GM10266 (cell line): Measurements from ENCODE around the gene LRP6.

Experiments
- DNase-seq: peaks from one replicate; pipeline ENCODE4 v3.0.0; 2012; ENCODE audit errors: extremely low spot score
- TF ChIP-seq, protein P1 (sequence below): IDR thresholded peaks from 2 replicates; pipeline ENCODE4 v1.5.1; 2012; ENCODE audit warnings: mild to moderate bottlenecking, low read depth; ENCODE audit not compliant: control insufficient read depth, insufficient read depth; ENCODE audit errors: missing control alignments

The LRP6 gene

DNA sequence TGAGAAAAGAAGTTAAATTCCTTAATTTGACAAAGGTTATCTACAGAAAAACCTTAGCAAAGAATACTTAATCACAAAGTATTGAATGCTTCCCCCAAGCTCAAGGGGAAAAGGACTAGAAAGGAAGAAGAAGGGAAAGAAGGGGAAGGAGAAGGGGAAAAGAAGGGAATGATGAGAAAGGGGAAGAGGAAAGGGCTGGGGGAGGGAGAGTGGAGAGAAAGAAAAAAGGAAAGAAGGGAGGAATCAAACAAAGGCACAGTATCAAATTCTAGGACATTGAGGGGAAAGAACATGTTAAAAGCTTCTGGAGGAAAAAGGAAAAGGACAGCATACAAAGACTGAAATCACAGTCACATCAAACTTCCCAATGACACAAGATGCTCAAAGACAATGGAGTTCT is 125.8 kb downstream of the LRP6 start:
- TF ChIP-seq, protein P1, sequence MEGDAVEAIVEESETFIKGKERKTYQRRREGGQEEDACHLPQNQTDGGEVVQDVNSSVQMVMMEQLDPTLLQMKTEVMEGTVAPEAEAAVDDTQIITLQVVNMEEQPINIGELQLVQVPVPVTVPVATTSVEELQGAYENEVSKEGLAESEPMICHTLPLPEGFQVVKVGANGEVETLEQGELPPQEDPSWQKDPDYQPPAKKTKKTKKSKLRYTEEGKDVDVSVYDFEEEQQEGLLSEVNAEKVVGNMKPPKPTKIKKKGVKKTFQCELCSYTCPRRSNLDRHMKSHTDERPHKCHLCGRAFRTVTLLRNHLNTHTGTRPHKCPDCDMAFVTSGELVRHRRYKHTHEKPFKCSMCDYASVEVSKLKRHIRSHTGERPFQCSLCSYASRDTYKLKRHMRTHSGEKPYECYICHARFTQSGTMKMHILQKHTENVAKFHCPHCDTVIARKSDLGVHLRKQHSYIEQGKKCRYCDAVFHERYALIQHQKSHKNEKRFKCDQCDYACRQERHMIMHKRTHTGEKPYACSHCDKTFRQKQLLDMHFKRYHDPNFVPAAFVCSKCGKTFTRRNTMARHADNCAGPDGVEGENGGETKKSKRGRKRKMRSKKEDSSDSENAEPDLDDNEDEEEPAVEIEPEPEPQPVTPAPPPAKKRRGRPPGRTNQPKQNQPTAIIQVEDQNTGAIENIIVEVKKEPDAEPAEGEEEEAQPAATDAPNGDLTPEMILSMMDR = no peak
- no peak for DNase-seq

DNA sequence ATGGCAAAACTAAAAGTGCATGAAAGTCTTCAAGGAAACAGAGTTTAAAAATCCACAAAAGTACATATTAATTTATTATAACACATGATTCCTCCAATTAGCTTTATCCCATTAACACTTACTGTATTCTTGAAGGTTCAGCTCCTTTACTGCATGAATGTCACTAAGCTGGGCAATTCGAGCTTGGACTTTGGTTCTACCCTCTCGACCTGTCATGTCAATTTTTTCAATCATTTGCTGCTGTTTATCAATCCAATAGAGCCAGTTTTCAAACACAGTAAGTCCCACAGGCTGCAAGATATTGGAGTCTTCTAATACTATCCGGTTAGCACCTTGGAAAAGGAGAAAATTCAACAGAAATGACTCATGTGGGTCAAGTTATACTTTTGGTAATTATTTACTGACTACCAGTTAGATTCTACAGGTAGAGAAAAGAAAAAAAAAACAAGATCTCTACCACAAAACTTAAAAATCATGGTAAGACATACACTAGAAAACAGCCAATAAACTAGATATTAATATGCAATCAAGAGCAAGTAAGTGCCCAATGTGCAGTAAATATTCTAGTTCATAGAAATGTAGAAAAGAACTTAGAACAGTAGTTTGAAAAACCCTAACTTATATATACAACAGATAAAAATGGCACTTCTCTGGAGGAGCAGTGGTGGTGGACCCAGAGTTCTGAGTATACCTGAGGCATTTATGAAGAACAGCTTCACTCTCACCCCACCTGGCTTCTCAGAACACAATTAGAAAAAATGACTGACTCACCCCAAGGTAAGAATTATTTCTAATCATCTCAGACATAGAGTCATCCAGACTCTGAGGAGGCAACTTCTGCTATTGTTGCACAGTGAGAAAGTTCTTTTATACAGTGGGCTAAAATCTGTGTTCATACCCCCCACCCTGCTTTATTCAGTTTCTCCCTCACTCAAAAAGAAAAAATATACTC is 128.4 kb downstream of the LRP6 start:
- no peak for DNase-seq
- TF ChIP-seq, protein P1 = no peak

DNA sequence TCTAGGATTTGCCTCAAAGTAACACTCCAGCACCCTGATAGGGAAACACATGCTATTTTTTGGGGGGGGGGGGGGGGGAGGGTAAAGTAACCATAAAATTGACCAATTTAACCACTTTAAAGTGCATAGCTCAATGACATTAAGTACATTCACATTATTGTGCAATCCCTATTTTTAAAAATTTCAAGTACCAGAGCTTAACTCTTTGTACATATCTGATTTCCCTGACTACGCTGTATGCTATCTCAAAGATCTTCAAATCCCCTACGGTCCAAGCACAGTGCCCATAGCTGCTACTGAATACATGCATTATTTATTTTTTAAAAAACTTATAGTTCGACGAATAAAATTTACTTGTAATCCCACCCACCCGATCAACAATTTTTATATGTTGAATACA is 133.1 kb downstream of the LRP6 start:
- DNase-seq = no peak

DNA sequence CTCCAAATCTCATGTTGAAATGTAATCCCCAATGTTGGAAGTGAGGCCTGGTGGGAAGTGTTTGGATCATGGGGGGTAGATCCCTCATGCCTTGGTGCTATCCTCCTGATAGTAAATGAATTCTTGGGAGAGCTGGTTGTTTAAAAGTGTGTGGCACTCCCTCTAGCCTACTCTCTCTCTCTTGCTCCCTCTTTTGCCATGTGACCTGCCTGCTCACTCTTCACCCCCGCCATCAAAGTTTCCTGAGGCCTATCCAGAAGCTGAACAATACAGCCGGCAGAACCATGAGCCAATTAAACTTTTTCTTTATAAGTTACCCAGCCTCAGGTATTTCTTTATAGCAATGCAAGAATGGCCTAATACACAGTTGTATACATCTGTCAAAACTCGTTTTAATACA is 133.6 kb downstream of the LRP6 start:
- TF ChIP-seq, protein P1 = no peak
- DNase-seq = no peak

More for the DNA sequence above, 133.1 kb downstream of the LRP6 start:
- TF ChIP-seq, protein P1 = no peak

DNA sequence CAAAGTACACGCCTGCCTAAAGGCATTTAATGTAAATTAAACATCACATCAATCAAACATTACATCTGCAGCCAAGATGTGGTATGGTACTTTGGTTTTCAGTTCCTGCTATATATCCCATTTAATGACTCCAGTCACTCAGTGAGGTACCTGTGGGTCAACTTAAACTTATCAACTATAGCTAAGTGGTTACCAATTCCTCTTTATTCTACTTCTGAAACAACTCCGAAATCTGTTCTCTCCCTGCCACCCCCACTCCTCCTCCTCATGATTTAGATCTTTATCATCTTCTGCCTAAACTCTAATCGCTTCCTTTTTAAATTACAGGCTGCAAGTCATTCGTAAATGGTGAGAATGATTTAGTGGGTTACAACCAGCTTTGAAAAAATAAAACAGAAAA is 138.2 kb downstream of the LRP6 start:
- no peak for DNase-seq
- TF ChIP-seq, protein P1 = no peak

DNA sequence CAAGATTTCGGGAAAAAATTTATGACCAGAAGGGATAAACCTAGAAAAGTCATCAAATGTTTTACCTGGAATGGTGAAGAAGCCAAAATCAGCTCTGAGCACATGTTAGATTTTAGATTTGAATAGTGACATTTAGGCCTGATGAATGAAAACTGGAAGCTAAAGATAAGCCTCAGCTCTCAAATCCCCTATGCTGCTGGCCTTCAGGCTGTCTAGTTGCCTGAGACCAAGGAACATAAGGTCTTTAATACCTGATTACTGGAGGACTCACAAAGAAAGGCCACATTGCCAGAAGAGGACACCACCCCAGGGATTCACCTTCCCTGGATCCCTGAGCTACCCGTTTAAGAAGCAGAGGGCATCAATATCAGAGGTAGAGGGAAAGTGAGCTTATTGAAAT is 139.5 kb downstream of the LRP6 start:
- TF ChIP-seq, protein P1 = no peak
- DNase-seq = no peak

DNA sequence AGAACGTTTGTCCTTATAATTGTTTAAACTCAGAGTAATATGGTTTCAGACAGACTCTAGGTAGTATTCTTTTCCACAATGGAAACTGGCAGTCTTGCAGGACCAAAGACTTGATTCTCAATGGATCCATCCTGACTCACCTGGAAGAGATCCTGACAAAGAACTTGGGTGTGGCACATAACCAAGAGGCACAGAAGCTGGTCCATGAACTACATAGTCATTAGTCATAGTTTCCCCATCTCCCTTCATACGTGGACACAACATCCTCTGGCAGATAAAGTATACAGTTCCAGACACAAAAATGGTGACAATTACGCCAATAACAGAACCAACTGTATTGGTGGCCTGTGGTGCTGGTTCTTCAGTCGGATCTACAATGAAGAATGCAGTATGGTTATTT is 140.3 kb downstream of the LRP6 start:
- no peak for DNase-seq
- TF ChIP-seq, protein P1 = no peak
